Measurements from ENCODE around the gene PIGO. TPM values are rescaled to one million over a fixed set of nuclear protein-coding genes. Genes with fewer than 3 reads are reported as not detected.

Gene PIGO
- total and polyA plus RNA-seq, 2 experiments from 2014 or later, result 22.1 to 41.4 TPM

- TF ChIP-seq, protein P1, sequence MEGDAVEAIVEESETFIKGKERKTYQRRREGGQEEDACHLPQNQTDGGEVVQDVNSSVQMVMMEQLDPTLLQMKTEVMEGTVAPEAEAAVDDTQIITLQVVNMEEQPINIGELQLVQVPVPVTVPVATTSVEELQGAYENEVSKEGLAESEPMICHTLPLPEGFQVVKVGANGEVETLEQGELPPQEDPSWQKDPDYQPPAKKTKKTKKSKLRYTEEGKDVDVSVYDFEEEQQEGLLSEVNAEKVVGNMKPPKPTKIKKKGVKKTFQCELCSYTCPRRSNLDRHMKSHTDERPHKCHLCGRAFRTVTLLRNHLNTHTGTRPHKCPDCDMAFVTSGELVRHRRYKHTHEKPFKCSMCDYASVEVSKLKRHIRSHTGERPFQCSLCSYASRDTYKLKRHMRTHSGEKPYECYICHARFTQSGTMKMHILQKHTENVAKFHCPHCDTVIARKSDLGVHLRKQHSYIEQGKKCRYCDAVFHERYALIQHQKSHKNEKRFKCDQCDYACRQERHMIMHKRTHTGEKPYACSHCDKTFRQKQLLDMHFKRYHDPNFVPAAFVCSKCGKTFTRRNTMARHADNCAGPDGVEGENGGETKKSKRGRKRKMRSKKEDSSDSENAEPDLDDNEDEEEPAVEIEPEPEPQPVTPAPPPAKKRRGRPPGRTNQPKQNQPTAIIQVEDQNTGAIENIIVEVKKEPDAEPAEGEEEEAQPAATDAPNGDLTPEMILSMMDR (IDR thresholded peaks at IDR 0.05; ENCODE audit: poor library complexity), result peak; percentile 99
- TF ChIP-seq EZH2 (IDR thresholded peaks at IDR 0.05; ENCODE audit: borderline replicate concordance), result no peak
- Histone ChIP-seq H3K79me2 (peaks cover 14% of the 10 kb centered on the region), H3K9me2 (replicated peaks; ENCODE audit: insufficient read depth) (no peaks in the 10 kb centered on the region), H4K20me1 (ENCODE audit: insufficient read depth, poor library complexity, severe bottlenecking) (no peaks in the 10 kb centered on the region), H3K36me3 (replicated peaks; ENCODE audit: insufficient read depth, low read depth) (no peaks in the 10 kb centered on the region), H3K4me1 (ENCODE audit: insufficient read depth) (peaks cover 7% of the 10 kb centered on the region), H3K27me3 (no peaks in the 10 kb centered on the region), H3K9me3 (ENCODE audit: low read depth) (no peaks in the 10 kb centered on the region), H2AFZ (peak overlapping the region; percentile 27), H3K4me3 (peak overlapping the region; percentile 32), H3K4me2 (peak overlapping the region; percentile 94), H3K27ac (peak overlapping the region; percentile 94)
- 8% methylated on average over 30 of the region's 30 CpGs for WGBS (ENCODE audit: low lambda C conversion rate, missing lambda C conversion rate)
- DNase-seq (ENCODE audit: low spot score), result peak; percentile 97
These were observed 20.6 kb upstream of the PIGO start for GRCh38 chr9:35116898-35117551.

GRCh38 chr9:35116539-35116897 lies 20.1 kb upstream of the PIGO start:
- Histone ChIP-seq H3K27me3 (no peaks in the 10 kb centered on the region), H3K9me3 (ENCODE audit: low read depth) (no peaks in the 10 kb centered on the region), H4K20me1 (ENCODE audit: insufficient read depth, poor library complexity, severe bottlenecking) (no peaks in the 10 kb centered on the region), H3K9me2 (replicated peaks; ENCODE audit: insufficient read depth) (no peaks in the 10 kb centered on the region), H3K4me3 (peak overlapping the region; percentile 32), H3K36me3 (replicated peaks; ENCODE audit: insufficient read depth, low read depth) (no peaks in the 10 kb centered on the region), H3K79me2 (peaks cover 17% of the 10 kb centered on the region), H3K27ac (peak overlapping the region; percentile 94), H2AFZ (peak overlapping the region; percentile 27), H3K4me1 (ENCODE audit: insufficient read depth) (peaks cover 7% of the 10 kb centered on the region), H3K4me2 (peak overlapping the region; percentile 94)
- DNase-seq (ENCODE audit: low spot score), result no peak
- WGBS (ENCODE audit: low lambda C conversion rate, missing lambda C conversion rate), result 6% methylated on average over 11 of the region's 12 CpGs
- TF ChIP-seq EZH2phosphoT487 (IDR thresholded peaks at IDR 0.05; ENCODE audit: low read depth, severe bottlenecking, unreplicated experiment) (no peak), EZH2 (IDR thresholded peaks at IDR 0.05; ENCODE audit: borderline replicate concordance) (no peak)
- TF ChIP-seq, protein P1 (IDR thresholded peaks at IDR 0.05; ENCODE audit: poor library complexity), result no peak

- peak within 1 kb of the TSS; percentile 94 for H3K27ac ChIP-seq
- no peaks in the 10 kb centered on the region for H3K36me3 ChIP-seq (replicated peaks; ENCODE audit: insufficient read depth, low read depth)
- no peaks in the 10 kb centered on the region for H4K20me1 ChIP-seq (ENCODE audit: insufficient read depth, poor library complexity, severe bottlenecking)
- H3K4me2 ChIP-seq, result peak within 1 kb of the TSS; percentile 94
- peak within 1 kb of the TSS; percentile 50 for H2AFZ ChIP-seq
- peak within 1 kb of the TSS; percentile 37 for H3K4me3 ChIP-seq
- TF ChIP-seq EZH2 (IDR thresholded peaks at IDR 0.05; ENCODE audit: borderline replicate concordance) (no peak), EZH2phosphoT487 (IDR thresholded peaks at IDR 0.05; ENCODE audit: low read depth, severe bottlenecking, unreplicated experiment) (no peak)
- TF ChIP-seq, protein P1 (IDR thresholded peaks at IDR 0.05; ENCODE audit: poor library complexity), result no peak
- peaks cover 20% of the 10 kb centered on the region for H3K79me2 ChIP-seq
- WGBS (ENCODE audit: low lambda C conversion rate, missing lambda C conversion rate), result 2% methylated on average over 43 of the region's 54 CpGs
- DNase-seq (ENCODE audit: low spot score), result peak; percentile 98
- H3K27me3 ChIP-seq, result no peaks in the 10 kb centered on the region
- no peaks in the 10 kb centered on the region for H3K9me3 ChIP-seq (ENCODE audit: low read depth)
- peaks cover 7% of the 10 kb centered on the region for H3K4me1 ChIP-seq (ENCODE audit: insufficient read depth)
- no peaks in the 10 kb centered on the region for H3K9me2 ChIP-seq (replicated peaks; ENCODE audit: insufficient read depth)
These were observed 19.5 kb upstream of the PIGO start, which contains the start of gene ATOSB for GRCh38 chr9:35115680-35116538. ATOSB (minus strand) TSS chr9:35115862; CDS start chr9:35108274, 7,588 bp downstream.
